K562 (cell line): Measurements from ENCODE around the gene GYS1.

Experiments
- BMI1 ChIP-seq: fragments of 150-350 bp; IDR thresholded peaks from 2 replicates; pipeline ENCODE4 v1.6.1; 2014; ENCODE audit warnings: low read length
- CBX3 ChIP-seq, 2 experiments: IDR thresholded peaks; 1 replicate in 1 of 2; 2 replicates in 1 of 2; pipeline ENCODE4 v1.6.1; 2012; ENCODE audit warnings: inconsistent platforms in 2 of 2, low read length in 2 of 2, borderline replicate concordance in 1 of 2, control low read depth in 1 of 2
- LCOR ChIP-seq: sonication (generic); formaldehyde crosslinking; IDR thresholded peaks from 2 replicates; pipeline ENCODE4 v1.8.0; 2022; ENCODE audit warnings: mild to moderate bottlenecking, missing genetic modification reagents
- PHF20 ChIP-seq: fragments of 450-650 bp; IDR thresholded peaks from 2 replicates; pipeline ENCODE4 v1.6.1; 2018; ENCODE audit not compliant: partially characterized antibody
- POLR2A ChIP-seq: fragments of 450-650 bp; conservative IDR thresholded peaks from 2 replicates; pipeline ENCODE4 v1.6.1; 2016
- RFX5 ChIP-seq: IDR thresholded peaks from 2 replicates; pipeline ENCODE4 v1.6.1; 2011; ENCODE audit warnings: low read depth, mild to moderate bottlenecking, improper control_type of control experiment, low read length
- TCF7 ChIP-seq: sonication (generic); IDR thresholded peaks from 2 replicates; pipeline ENCODE4 v1.6.1; 2016; ENCODE audit warnings: antibody characterized with exemption, borderline replicate concordance
- ZNF77 ChIP-seq: fragments of 250-450 bp; sonication (Bioruptor Pico); IDR thresholded peaks from 2 replicates; pipeline ENCODE4 v1.5.0; 2020
- ZNF830 ChIP-seq: fragments of 250-450 bp; sonication (Bioruptor Pico); IDR thresholded peaks from 2 replicates; pipeline ENCODE4 v1.5.0; 2021; ENCODE audit warnings: mild to moderate bottlenecking
- TF ChIP-seq, protein P1 (sequence below), 3 experiments: IDR thresholded peaks in 2 of 3; conservative IDR thresholded peaks in 1 of 3; 2 replicates each; pipeline ENCODE4 v1.5.1; 2011 to 2012; ENCODE audit warnings: low read length in 3 of 3, mild to moderate bottlenecking in 3 of 3, control low read depth in 2 of 3, improper control_type of control experiment in 1 of 3, inconsistent platforms in 1 of 3, low read depth in 1 of 3, mixed read lengths in 1 of 3, moderate library complexity in 1 of 3; ENCODE audit not compliant: insufficient read depth in 2 of 3
- TF ChIP-seq, protein P2 (sequence below): sonication (generic); formaldehyde crosslinking; IDR thresholded peaks from 2 replicates; pipeline ENCODE4 v1.8.0; 2023; ENCODE audit warnings: mild to moderate bottlenecking, missing genetic modification reagents
- TF ChIP-seq, protein P3 (sequence below): fragments of 450-650 bp; conservative IDR thresholded peaks from 2 replicates; pipeline ENCODE4 v1.6.1; 2016; ENCODE audit warnings: missing genetic modification characterization, low read depth, mild to moderate bottlenecking, control low read depth, missing compliant biosample characterization

DNA sequence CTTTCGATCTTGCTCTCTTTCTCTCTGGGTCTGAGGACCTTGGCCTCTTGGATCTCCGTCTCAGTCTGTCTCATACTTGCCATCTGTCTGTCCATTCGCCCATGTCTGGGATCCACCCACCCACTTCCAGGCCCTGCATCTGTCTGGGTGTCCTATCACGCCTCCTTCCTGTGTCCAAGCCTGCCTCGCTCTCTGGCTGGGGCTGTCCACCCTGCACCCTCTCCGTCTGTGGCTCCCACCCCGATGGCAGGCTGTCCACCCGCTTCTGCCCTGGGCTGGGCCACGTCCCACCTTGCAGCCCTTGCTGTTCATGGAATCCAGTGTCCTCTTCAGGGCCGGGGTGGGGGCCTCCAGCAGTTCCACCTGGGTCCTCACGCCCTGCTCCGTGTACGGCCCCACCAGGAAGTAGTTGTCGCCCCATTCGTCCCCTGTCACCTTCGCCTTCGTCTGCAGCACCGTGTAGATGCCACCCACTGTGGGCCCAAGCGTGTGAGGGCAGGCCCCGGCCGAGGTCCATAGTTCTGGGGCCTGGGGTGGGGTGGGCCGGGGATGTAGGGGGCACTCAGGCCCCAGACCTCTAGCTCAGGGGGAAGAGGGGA, 2.0 kb downstream of the GYS1 start:
- no peak for TF ChIP-seq ZNF830 (CRISPR knock-in tag)
- no peak for TF ChIP-seq BMI1
- TF ChIP-seq LCOR: no peak
- TF ChIP-seq, protein P1, sequence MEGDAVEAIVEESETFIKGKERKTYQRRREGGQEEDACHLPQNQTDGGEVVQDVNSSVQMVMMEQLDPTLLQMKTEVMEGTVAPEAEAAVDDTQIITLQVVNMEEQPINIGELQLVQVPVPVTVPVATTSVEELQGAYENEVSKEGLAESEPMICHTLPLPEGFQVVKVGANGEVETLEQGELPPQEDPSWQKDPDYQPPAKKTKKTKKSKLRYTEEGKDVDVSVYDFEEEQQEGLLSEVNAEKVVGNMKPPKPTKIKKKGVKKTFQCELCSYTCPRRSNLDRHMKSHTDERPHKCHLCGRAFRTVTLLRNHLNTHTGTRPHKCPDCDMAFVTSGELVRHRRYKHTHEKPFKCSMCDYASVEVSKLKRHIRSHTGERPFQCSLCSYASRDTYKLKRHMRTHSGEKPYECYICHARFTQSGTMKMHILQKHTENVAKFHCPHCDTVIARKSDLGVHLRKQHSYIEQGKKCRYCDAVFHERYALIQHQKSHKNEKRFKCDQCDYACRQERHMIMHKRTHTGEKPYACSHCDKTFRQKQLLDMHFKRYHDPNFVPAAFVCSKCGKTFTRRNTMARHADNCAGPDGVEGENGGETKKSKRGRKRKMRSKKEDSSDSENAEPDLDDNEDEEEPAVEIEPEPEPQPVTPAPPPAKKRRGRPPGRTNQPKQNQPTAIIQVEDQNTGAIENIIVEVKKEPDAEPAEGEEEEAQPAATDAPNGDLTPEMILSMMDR (IDR thresholded peaks at IDR 0.05 in 2 of 3, conservative IDR thresholded peaks at IDR 0.05 in 1 of 3; ENCODE audit: insufficient read depth in 2 of 3, low read depth in 1 of 3, low read length in 3 of 3): no peak
- TF ChIP-seq POLR2A: no peak
- TF ChIP-seq, protein P2, sequence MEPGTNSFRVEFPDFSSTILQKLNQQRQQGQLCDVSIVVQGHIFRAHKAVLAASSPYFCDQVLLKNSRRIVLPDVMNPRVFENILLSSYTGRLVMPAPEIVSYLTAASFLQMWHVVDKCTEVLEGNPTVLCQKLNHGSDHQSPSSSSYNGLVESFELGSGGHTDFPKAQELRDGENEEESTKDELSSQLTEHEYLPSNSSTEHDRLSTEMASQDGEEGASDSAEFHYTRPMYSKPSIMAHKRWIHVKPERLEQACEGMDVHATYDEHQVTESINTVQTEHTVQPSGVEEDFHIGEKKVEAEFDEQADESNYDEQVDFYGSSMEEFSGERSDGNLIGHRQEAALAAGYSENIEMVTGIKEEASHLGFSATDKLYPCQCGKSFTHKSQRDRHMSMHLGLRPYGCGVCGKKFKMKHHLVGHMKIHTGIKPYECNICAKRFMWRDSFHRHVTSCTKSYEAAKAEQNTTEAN (CRISPR knock-in tag): no peak
- TF ChIP-seq CBX3 (IDR thresholded peaks at IDR 0.05; ENCODE audit: borderline replicate concordance in 1 of 2, low read length in 2 of 2): no peak
- TF ChIP-seq TCF7: no peak
- TF ChIP-seq RFX5: no peak
- TF ChIP-seq ZNF77 (CRISPR knock-in tag): no peak
- no peak for TF ChIP-seq PHF20
- TF ChIP-seq, protein P3, sequence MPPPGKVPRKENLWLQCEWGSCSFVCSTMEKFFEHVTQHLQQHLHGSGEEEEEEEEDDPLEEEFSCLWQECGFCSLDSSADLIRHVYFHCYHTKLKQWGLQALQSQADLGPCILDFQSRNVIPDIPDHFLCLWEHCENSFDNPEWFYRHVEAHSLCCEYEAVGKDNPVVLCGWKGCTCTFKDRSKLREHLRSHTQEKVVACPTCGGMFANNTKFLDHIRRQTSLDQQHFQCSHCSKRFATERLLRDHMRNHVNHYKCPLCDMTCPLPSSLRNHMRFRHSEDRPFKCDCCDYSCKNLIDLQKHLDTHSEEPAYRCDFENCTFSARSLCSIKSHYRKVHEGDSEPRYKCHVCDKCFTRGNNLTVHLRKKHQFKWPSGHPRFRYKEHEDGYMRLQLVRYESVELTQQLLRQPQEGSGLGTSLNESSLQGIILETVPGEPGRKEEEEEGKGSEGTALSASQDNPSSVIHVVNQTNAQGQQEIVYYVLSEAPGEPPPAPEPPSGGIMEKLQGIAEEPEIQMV (tag): no peak
